Measurements from ENCODE around the gene WDR76. TPM values are rescaled to one million over a fixed set of nuclear protein-coding genes. Genes with fewer than 3 reads are reported as not detected.
A peak's percentile ranks its signal among the peaks of the same experiment; 100 is the strongest.
"Not testable (repeated sequence)": the region's sequence is repeated elsewhere in the genome, so short reads cannot be mapped to it uniquely, and the experiment has no call there.

Gene WDR76
- polyA plus RNA-seq, 2 of the 4 experiments (the other 2 are of a cell fraction) = 12.1 to 17.5 TPM

DNA sequence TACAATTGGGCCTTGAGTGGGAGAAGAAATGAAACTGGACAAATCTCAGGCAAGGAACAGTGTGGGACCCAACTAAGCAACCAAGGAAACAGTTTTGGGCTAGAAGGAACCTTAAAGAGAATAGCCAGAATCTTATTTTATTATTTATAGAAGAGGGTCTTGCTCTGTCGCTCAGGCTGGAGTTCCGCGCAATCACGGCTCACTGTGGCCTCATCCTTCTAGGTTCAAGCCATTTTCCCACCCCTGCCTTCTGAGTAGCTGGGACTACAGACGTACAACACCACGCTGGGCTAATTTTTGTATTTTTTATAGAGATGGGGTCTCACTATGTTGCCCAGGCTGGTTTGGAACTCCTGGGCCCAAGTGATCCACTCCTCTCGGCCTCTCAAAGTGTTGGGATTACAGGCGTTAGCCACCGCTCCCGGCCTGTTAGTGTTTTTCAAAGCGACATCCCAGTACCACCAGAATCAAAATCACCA, 734 bp upstream of the WDR76 start (continued):
- TF ChIP-seq, protein P1, sequence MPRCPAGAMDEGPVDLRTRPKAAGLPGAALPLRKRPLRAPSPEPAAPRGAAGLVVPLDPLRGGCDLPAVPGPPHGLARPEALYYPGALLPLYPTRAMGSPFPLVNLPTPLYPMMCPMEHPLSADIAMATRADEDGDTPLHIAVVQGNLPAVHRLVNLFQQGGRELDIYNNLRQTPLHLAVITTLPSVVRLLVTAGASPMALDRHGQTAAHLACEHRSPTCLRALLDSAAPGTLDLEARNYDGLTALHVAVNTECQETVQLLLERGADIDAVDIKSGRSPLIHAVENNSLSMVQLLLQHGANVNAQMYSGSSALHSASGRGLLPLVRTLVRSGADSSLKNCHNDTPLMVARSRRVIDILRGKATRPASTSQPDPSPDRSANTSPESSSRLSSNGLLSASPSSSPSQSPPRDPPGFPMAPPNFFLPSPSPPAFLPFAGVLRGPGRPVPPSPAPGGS (IDR thresholded peaks at IDR 0.05) = no peak
- no peak for TF ChIP-seq KDM1A (IDR thresholded peaks at IDR 0.05; ENCODE audit: low read depth)
- no peak for TF ChIP-seq FOSB (CRISPR knock-in tag; IDR thresholded peaks at IDR 0.05)
- no peak for TF ChIP-seq POLR2AphosphoS2 (conservative IDR thresholded peaks at IDR 0.05; ENCODE audit: low read length)
- no peak for TF ChIP-seq PHF8 (IDR thresholded peaks at IDR 0.05; ENCODE audit: borderline replicate concordance, low read depth)
- TF ChIP-seq CBX8 (IDR thresholded peaks at IDR 0.05) = no peak
- no peak for TF ChIP-seq BHLHE40 (IDR thresholded peaks at IDR 0.05; ENCODE audit: low read depth, low read length)
- no peak for TF ChIP-seq FOSL2 (IDR thresholded peaks at IDR 0.05)
- no peak for TF ChIP-seq FOSL2 (CRISPR knock-in tag; IDR thresholded peaks at IDR 0.05)
- no peak for TF ChIP-seq EHMT2 (IDR thresholded peaks at IDR 0.05; ENCODE audit: low read depth)

- WGBS (ENCODE audit: missing lambda C conversion rate) = 36% methylated on average over 6 of the region's 6 CpGs
- peaks cover 18% of the 10 kb centered on the region; the same call in 2 of the 3 replicates for H3K4me1 ChIP-seq
- no peaks in the 10 kb centered on the region for H3K9me3 ChIP-seq
- ChIA-PET POLR2A (no interaction called here), CTCF (no interaction called here)
- H3K27ac ChIP-seq = peak overlapping the region in 1 of 2 experiments; percentile 86; a peak in 4 of 6 replicates
- FAIRE-seq (no peak), DNase-seq (ENCODE audit: low read depth in 1 of 2, low spot score in 1 of 2) (no peak), ATAC-seq (no peak)
- peak overlapping the region; percentile 56 for H3K4me3 ChIP-seq
- H3K4me2 ChIP-seq = peak overlapping the region; percentile 95
- TF ChIP-seq MAFK (IDR thresholded peaks at IDR 0.05; ENCODE audit: partially characterized antibody) = no peak
- TF ChIP-seq EP300 (IDR thresholded peaks at IDR 0.05) = no peak
- no peak for TF ChIP-seq REST (IDR thresholded peaks at IDR 0.05)
- TF ChIP-seq POLR2A (IDR thresholded peaks at IDR 0.05; ENCODE audit: low read length) = no peak
Observed at GRCh38 chr15:43828061-43828657, 1.4 kb downstream of the WDR76 start.

- POLR2A ChIA-PET, ATAC-seq: not testable (repeated sequence)
- 91% methylated on average over 6 of the region's 9 CpGs for WGBS (ENCODE audit: missing lambda C conversion rate)
Observed at GRCh38 chr15:43829951-43830540, 3.2 kb downstream of the WDR76 start.

GRCh38 chr15:43830691-43831275, 4.0 kb downstream of the WDR76 start:
- H3K9me3 ChIP-seq; CTCF ChIA-PET; ATAC-seq; POLR2A ChIA-PET; H3K27ac ChIP-seq; H3K4me3 ChIP-seq; H3K4me2 ChIP-seq; DNase-seq (ENCODE audit: low read depth in 1 of 2, low spot score in 1 of 2); FAIRE-seq: not testable (repeated sequence)
- H3K4me1 ChIP-seq = peaks cover 12% of the 10 kb centered on the region; the same call in 2 of the 3 replicates
- WGBS (ENCODE audit: missing lambda C conversion rate) = 96% methylated on average over 9 of the region's 9 CpGs

More at GRCh38 chr15:43829951-43830540, 3.2 kb downstream of the WDR76 start:
- CTCF ChIA-PET; H3K27ac ChIP-seq; H3K4me2 ChIP-seq; FAIRE-seq; H3K4me3 ChIP-seq; DNase-seq (ENCODE audit: low read depth in 1 of 2, low spot score in 1 of 2); H3K9me3 ChIP-seq: not testable (repeated sequence)
- H3K4me1 ChIP-seq = peaks cover 12% of the 10 kb centered on the region; the same call in 2 of the 3 replicates

DNA sequence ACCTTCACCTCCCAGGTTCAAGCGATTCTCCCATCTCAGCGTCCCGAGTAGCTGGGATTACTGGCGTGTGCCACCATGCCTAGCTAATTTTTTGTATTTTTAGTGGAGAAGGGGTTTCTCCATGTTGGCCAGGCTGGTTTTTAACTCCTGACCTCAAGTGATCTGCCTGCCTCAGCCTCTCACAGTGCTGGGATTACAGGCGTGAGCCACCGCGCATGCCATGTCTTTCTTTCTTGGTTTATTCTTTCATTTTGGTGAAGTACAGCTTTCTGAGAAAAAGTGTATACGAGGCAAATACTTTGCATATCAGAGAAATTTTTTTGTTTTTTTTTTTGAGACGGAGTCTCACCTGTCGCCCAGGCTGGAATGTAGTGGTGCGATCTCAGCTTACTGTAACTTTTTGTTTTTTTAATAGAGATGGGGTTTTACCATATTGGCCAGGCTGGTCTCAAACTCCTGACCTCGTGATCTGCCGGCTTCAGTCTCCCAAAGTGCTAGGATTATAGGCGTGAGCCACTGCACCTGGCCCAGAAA, 4.8 kb downstream of the WDR76 start:
- DNase-seq (ENCODE audit: low read depth in 1 of 2, low spot score in 1 of 2); H3K4me3 ChIP-seq; H3K9me3 ChIP-seq; H3K4me2 ChIP-seq; ATAC-seq; CTCF ChIA-PET; H3K27ac ChIP-seq; POLR2A ChIA-PET; FAIRE-seq; H3K4me1 ChIP-seq: not testable (repeated sequence)
- whole genome bisulfite sequencing (ENCODE audit: missing lambda C conversion rate) = 94% methylated on average over 14 of the region's 14 CpGs

GRCh38 chr15:43832485-43832884, 5.7 kb downstream of the WDR76 start:
- POLR2A ChIA-PET = interaction anchor here (0.7 kb wide), 1 partner anchor 456 kb away, joined by 5 read pairs; the partner anchor contains the start of gene GOLM2

More at GRCh38 chr15:43832485-43832884, 5.7 kb downstream of the WDR76 start:
- H3K27ac ChIP-seq; FAIRE-seq; H3K4me3 ChIP-seq; DNase-seq (ENCODE audit: low read depth in 1 of 2, low spot score in 1 of 2); H3K9me3 ChIP-seq; CTCF ChIA-PET; H3K4me1 ChIP-seq; ATAC-seq; H3K4me2 ChIP-seq: not testable (repeated sequence)
- 81% methylated on average over 5 of the region's 6 CpGs for WGBS (ENCODE audit: missing lambda C conversion rate)

All from A549 (cell line).